Measurements from ENCODE around the gene PM20D1. TPM values are rescaled to one million over a fixed set of nuclear protein-coding genes. Genes with fewer than 3 reads are reported as not detected.
A peak's percentile ranks its signal among the peaks of the same experiment; 100 is the strongest.

PM20D1 gene
- total RNA-seq, 1 donor from 2014 or later: not detected

- DNase-seq (ENCODE audit: low read depth): peak; percentile 13
Measured at GRCh38 chr1:205812271-205812877, 37.6 kb downstream of the PM20D1 start.

GRCh38 chr1:205811660-205812059 is 38.3 kb downstream of the PM20D1 start:
- peak overlapping the region; percentile 93 for H3K4me3 Mint-ChIP-seq (ENCODE audit: unreplicated experiment)
- Histone ChIP-seq H3K9me3 (ENCODE audit: insufficient read depth, low read depth, low read length) (no peaks in the 10 kb centered on the region), H3K36me3 (ENCODE audit: insufficient read depth, low read length) (no peaks in the 10 kb centered on the region), H3K4me3 (ENCODE audit: insufficient read depth, low read depth, low read length) (peak overlapping the region; percentile 78), H3K27me3 (ENCODE audit: insufficient read depth, low read length) (no peaks in the 10 kb centered on the region), H2AFZ (ENCODE audit: low read depth, low read length) (no peak overlapping the region), H4K20me1 (ENCODE audit: insufficient read depth, low read length) (peaks cover 44% of the 10 kb centered on the region), H3K79me2 (ENCODE audit: insufficient read depth, low read length) (peaks cover 28% of the 10 kb centered on the region), H3K4me1 (ENCODE audit: insufficient read depth, low read length) (peaks cover 18% of the 10 kb centered on the region), H3K4me2 (ENCODE audit: low read length) (peak overlapping the region; percentile 96), H3K9ac (ENCODE audit: low read length) (peak overlapping the region; percentile 86), H3K27ac (ENCODE audit: low read depth, low read length) (no peak overlapping the region)
- H3K36me3 Mint-ChIP-seq (ENCODE audit: low read depth, unreplicated experiment): peaks cover 8% of the 10 kb centered on the region
- TF ChIP-seq EZH2 (IDR thresholded peaks at IDR 0.05; ENCODE audit: insufficient read depth, low read length) (no peak), CTCF (IDR thresholded peaks at IDR 0.05; ENCODE audit: insufficient read depth, low read depth, low read length) (no peak)
- peaks cover 12% of the 10 kb centered on the region for H3K4me1 Mint-ChIP-seq (ENCODE audit: low read depth, unreplicated experiment)
- H3K9me3 Mint-ChIP-seq (ENCODE audit: unreplicated experiment): no peaks in the 10 kb centered on the region
- peaks cover 4% of the 10 kb centered on the region for H3K27me3 Mint-ChIP-seq (ENCODE audit: low read depth, unreplicated experiment)
- H3K27ac Mint-ChIP-seq (ENCODE audit: unreplicated experiment): no peak overlapping the region
- FAIRE-seq: no peak
- DNase-seq (ENCODE audit: low read depth): no peak

More at GRCh38 chr1:205812271-205812877, 37.6 kb downstream of the PM20D1 start:
- peaks cover 28% of the 10 kb centered on the region for H3K79me2 ChIP-seq (ENCODE audit: insufficient read depth, low read length)
- H4K20me1 ChIP-seq (ENCODE audit: insufficient read depth, low read length): peaks cover 39% of the 10 kb centered on the region
- H3K4me1 Mint-ChIP-seq (ENCODE audit: low read depth, unreplicated experiment): peaks cover 12% of the 10 kb centered on the region
- H3K4me2 ChIP-seq (ENCODE audit: low read length): peak overlapping the region; percentile 96
- no peak for FAIRE-seq
- peaks cover 5% of the 10 kb centered on the region for H3K27me3 Mint-ChIP-seq (ENCODE audit: low read depth, unreplicated experiment)
- H2AFZ ChIP-seq (ENCODE audit: low read depth, low read length): peak overlapping the region; percentile 82
- H3K4me1 ChIP-seq (ENCODE audit: insufficient read depth, low read length): peaks cover 18% of the 10 kb centered on the region
- H3K9me3 ChIP-seq (ENCODE audit: insufficient read depth, low read depth, low read length): no peaks in the 10 kb centered on the region
- H3K36me3 Mint-ChIP-seq (ENCODE audit: low read depth, unreplicated experiment): peaks cover 8% of the 10 kb centered on the region
- no peaks in the 10 kb centered on the region for H3K27me3 ChIP-seq (ENCODE audit: insufficient read depth, low read length)
- peak overlapping the region; percentile 61 for H3K27ac Mint-ChIP-seq (ENCODE audit: unreplicated experiment)
- H3K9ac ChIP-seq (ENCODE audit: low read length): peak overlapping the region; percentile 86
- TF ChIP-seq EZH2 (IDR thresholded peaks at IDR 0.05; ENCODE audit: insufficient read depth, low read length) (no peak), CTCF (IDR thresholded peaks at IDR 0.05; ENCODE audit: insufficient read depth, low read depth, low read length) (no peak)
- no peaks in the 10 kb centered on the region for H3K9me3 Mint-ChIP-seq (ENCODE audit: unreplicated experiment)
- peak overlapping the region; percentile 51 for H3K27ac ChIP-seq (ENCODE audit: low read depth, low read length)
- peak overlapping the region; percentile 93 for H3K4me3 Mint-ChIP-seq (ENCODE audit: unreplicated experiment)
- peak overlapping the region; percentile 78 for H3K4me3 ChIP-seq (ENCODE audit: insufficient read depth, low read depth, low read length)
- H3K36me3 ChIP-seq (ENCODE audit: insufficient read depth, low read length): no peaks in the 10 kb centered on the region
